H9 (cell line): Measurements from ENCODE around the gene LBX1. TPM values are rescaled to one million over a fixed set of nuclear protein-coding genes. Genes with fewer than 3 reads are reported as not detected.

ENCODE experiments used
- DNase-seq: peaks from one replicate; pipeline ENCODE4 v3.0.0-alpha.2; 2017
- H2AFZ ChIP-seq: one replicate; pipeline ENCODE4 v1.6.1; 2013; ENCODE audit warnings: mild to moderate bottlenecking, low read length, control low read depth, moderate library complexity
- H2AK5ac ChIP-seq: 2 replicates; pipeline ENCODE4 v1.6.1; 2013; ENCODE audit warnings: low read length, control low read depth, mixed read lengths; ENCODE audit not compliant: insufficient read length
- H2BK120ac ChIP-seq: one replicate; pipeline ENCODE4 v1.6.1; 2013; ENCODE audit warnings: low read depth, mild to moderate bottlenecking, low read length, control low read depth, inconsistent platforms; ENCODE audit not compliant: poor library complexity, severe bottlenecking
- H2BK12ac ChIP-seq: 2 replicates; pipeline ENCODE4 v1.6.1; 2013; ENCODE audit warnings: low read length, control low read depth, mixed read lengths, low read depth; ENCODE audit not compliant: insufficient read length
- H2BK15ac ChIP-seq: 2 replicates; pipeline ENCODE4 v1.6.1; 2013; ENCODE audit warnings: low read depth, low read length, control low read depth
- H2BK20ac ChIP-seq: one replicate; pipeline ENCODE4 v1.6.1; 2013; ENCODE audit warnings: low read depth, mild to moderate bottlenecking, low read length, control low read depth, inconsistent platforms; ENCODE audit not compliant: poor library complexity, severe bottlenecking
- H2BK5ac ChIP-seq: 2 replicates; pipeline ENCODE4 v1.6.1; 2013; ENCODE audit warnings: low read length, control low read depth, mixed read lengths; ENCODE audit not compliant: insufficient read length
- H3K14ac ChIP-seq: 2 replicates; pipeline ENCODE4 v1.6.1; 2013; ENCODE audit warnings: low read length, control low read depth; ENCODE audit not compliant: insufficient read depth
- H3K18ac ChIP-seq: 2 replicates; pipeline ENCODE4 v1.6.1; 2013; ENCODE audit warnings: low read depth, mild to moderate bottlenecking, mixed read lengths, low read length, control low read depth; ENCODE audit not compliant: insufficient read length
- H3K23ac ChIP-seq: 2 replicates; pipeline ENCODE4 v1.6.1; 2013; ENCODE audit warnings: low read length, control low read depth, mixed read lengths, low read depth; ENCODE audit not compliant: insufficient read length
- H3K23me2 ChIP-seq: 2 replicates; pipeline ENCODE4 v1.6.1; 2013; ENCODE audit warnings: low read depth, mild to moderate bottlenecking, mixed read lengths, low read length, control low read depth; ENCODE audit not compliant: insufficient read length, poor library complexity, severe bottlenecking
- H3K27ac ChIP-seq: 2 replicates; pipeline ENCODE4 v1.5.1; 2013; ENCODE audit warnings: low read length, control low read depth, mixed read lengths, low read depth; ENCODE audit not compliant: insufficient read length
- H3K27me3 ChIP-seq: 2 replicates; pipeline ENCODE4 v1.6.1; 2013; ENCODE audit warnings: low read length, control low read depth, inconsistent platforms; ENCODE audit not compliant: insufficient read depth
- H3K4ac ChIP-seq: 2 replicates; pipeline ENCODE4 v1.6.1; 2013; ENCODE audit warnings: low read depth, mild to moderate bottlenecking, control low read depth, inconsistent platforms, low read length, moderate library complexity
- H3K4me1 ChIP-seq: 2 replicates; pipeline ENCODE4 v1.6.1; 2013; ENCODE audit warnings: low read length, control low read depth, inconsistent platforms; ENCODE audit not compliant: insufficient read depth
- H3K4me2 ChIP-seq: 2 replicates; pipeline ENCODE4 v1.6.1; 2013; ENCODE audit warnings: low read length, control low read depth, mixed read lengths; ENCODE audit not compliant: insufficient read length, insufficient read depth
- H3K56ac ChIP-seq: 2 replicates; pipeline ENCODE4 v1.6.1; 2013; ENCODE audit warnings: low read depth, mild to moderate bottlenecking, mixed read lengths, low read length, control low read depth; ENCODE audit not compliant: insufficient read length
- H3K79me1 ChIP-seq: 2 replicates; pipeline ENCODE4 v1.6.1; 2013; ENCODE audit warnings: low read depth, mild to moderate bottlenecking, moderate library complexity, low read length, control low read depth, inconsistent platforms; ENCODE audit not compliant: insufficient read depth, poor library complexity, severe bottlenecking
- H3K79me2 ChIP-seq: 2 replicates; pipeline ENCODE4 v1.6.1; 2013; ENCODE audit warnings: low read length, control low read depth, inconsistent platforms; ENCODE audit not compliant: insufficient read depth
- H3K9ac ChIP-seq: 2 replicates; pipeline ENCODE4 v1.6.1; 2013; ENCODE audit warnings: low read length, control low read depth, mixed read lengths; ENCODE audit not compliant: insufficient read length; ENCODE audit errors: extremely low read depth
- H3K9me3 ChIP-seq: one replicate; pipeline ENCODE4 v1.6.1; 2013; ENCODE audit warnings: low read depth, low read length, inconsistent platforms; ENCODE audit not compliant: control insufficient read depth
- H3T11ph ChIP-seq: one replicate; pipeline ENCODE4 v1.6.1; 2013; ENCODE audit warnings: mild to moderate bottlenecking, low read length, control low read depth, inconsistent platforms
- H4K20me1 ChIP-seq: one replicate; pipeline ENCODE4 v1.6.1; 2013; ENCODE audit not compliant: control insufficient read depth, insufficient read length, insufficient read depth
- H4K5ac ChIP-seq: 2 replicates; pipeline ENCODE4 v1.6.1; 2013; ENCODE audit warnings: low read depth, mild to moderate bottlenecking, mixed read lengths, low read length, control low read depth; ENCODE audit not compliant: insufficient read length
- H4K8ac ChIP-seq: replicated peaks from 2 replicates; pipeline ENCODE4 v1.6.1; 2013; ENCODE audit warnings: low read length, control low read depth, mixed read lengths, low read depth; ENCODE audit not compliant: insufficient read length
- H4K91ac ChIP-seq: 2 replicates; pipeline ENCODE4 v1.6.1; 2013; ENCODE audit warnings: low read depth, mild to moderate bottlenecking, moderate library complexity, mixed read lengths, low read length, control low read depth; ENCODE audit not compliant: insufficient read length
- H3K27ac Mint-ChIP-seq, 3 experiments: 2 replicates in 2 of 3; 3 replicates in 1 of 3; pipeline ENCODE4 v1.8.0; 2020 to 2021; ENCODE audit warnings: mixed read lengths in 3 of 3, mild to moderate bottlenecking in 1 of 3, moderate library complexity in 1 of 3
- H3K27me3 Mint-ChIP-seq: 2 replicates; pipeline ENCODE4 v1.8.0; 2021; ENCODE audit warnings: low read depth, mild to moderate bottlenecking, moderate library complexity, mixed read lengths
- H3K36me3 Mint-ChIP-seq, 3 experiments: 2 replicates in 2 of 3; 3 replicates in 1 of 3; pipeline ENCODE4 v1.8.0; 2020 to 2021; ENCODE audit warnings: low read depth in 3 of 3, mixed read lengths in 3 of 3; ENCODE audit not compliant: insufficient read depth in 1 of 3
- H3K4me1 Mint-ChIP-seq, 2 experiments: 2 replicates each; pipeline ENCODE4 v1.8.0; 2020; ENCODE audit warnings: mixed read lengths in 2 of 2
- H3K4me3 Mint-ChIP-seq, 2 experiments: 2 replicates in 1 of 2; 3 replicates in 1 of 2; pipeline ENCODE4 v1.8.0; 2020 to 2021; ENCODE audit warnings: mild to moderate bottlenecking in 2 of 2, mixed read lengths in 2 of 2, moderate library complexity in 1 of 2
- H3K9me3 Mint-ChIP-seq, 2 experiments: 2 replicates in 1 of 2; 3 replicates in 1 of 2; pipeline ENCODE4 v1.8.0; 2020; ENCODE audit warnings: mild to moderate bottlenecking in 2 of 2, mixed read lengths in 2 of 2, moderate library complexity in 1 of 2
- WGBS: extraction: QIAGEN DNeasy Blood & Tissue Kit; methylation state at CpG from one replicate; pipeline ENCODE4 v1.1.7; 2013; ENCODE audit warnings: missing lambda C conversion rate, low lambda C conversion rate, mixed read lengths; ENCODE audit not compliant: insufficient read length; ENCODE audit errors: extremely low coverage; 5-methylcytosine and 5-hydroxymethylcytosine counted together
- total RNA-seq: library from RNA; stranded (reverse); gene quantifications from 2 replicates; pipeline ENCODE4 v1.2.1, GENCODE V29; 2021
- TF ChIP-seq, protein P1 (sequence below): fragments of 200-600 bp; sonication (generic); conservative IDR thresholded peaks from 3 replicates; pipeline ENCODE4 v1.8.0; 2021; ENCODE audit warnings: antibody characterized with exemption, mild to moderate bottlenecking

The LBX1 gene
- total RNA-seq, 1 experiment from 2014 or later, result not detected

DNA sequence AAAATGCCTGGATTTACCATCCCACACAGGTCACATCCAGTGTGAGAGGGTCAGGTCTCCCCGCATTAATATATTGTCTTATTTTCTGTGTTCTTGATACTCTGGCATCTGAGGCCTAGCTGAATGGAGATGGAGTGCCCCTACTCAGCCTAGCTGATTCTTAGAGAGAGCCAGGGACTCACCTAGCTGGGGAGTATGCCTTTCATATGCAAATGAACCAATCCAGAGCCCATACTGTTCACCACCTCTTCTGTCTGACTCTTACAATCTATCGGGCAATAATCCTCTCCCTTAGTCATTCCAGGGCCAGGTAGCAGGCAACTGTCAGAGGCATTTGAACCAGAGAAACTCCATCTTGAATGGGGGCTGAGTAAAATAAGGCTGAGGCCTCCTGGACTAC lies 46.3 kb downstream of the LBX1 start:
- H4K8ac ChIP-seq, result no peak overlapping the region
- no peak overlapping the region for H2BK15ac ChIP-seq
- no peak overlapping the region for H3K9ac ChIP-seq
- WGBS, result no CpG with 5 or more reads among the region's 2 CpGs
- no peak overlapping the region for H2BK20ac ChIP-seq
- no peak overlapping the region for H3K4ac ChIP-seq
- H3K9me3 ChIP-seq, result no peaks in the 10 kb centered on the region
- no peak overlapping the region for H3K18ac ChIP-seq
- no peaks in the 10 kb centered on the region for H3K23me2 ChIP-seq
- Mint-ChIP-seq H3K9me3 (no peaks in the 10 kb centered on the region; a peak in 2 of 5 replicates), H3K4me3 (no peak overlapping the region), H3K27me3 (peaks cover 5% of the 10 kb centered on the region), H3K4me1 (peaks cover 15 to 16% of the 10 kb centered on the region in 2 experiments), H3K36me3 (no peaks in the 10 kb centered on the region), H3K27ac (no peak overlapping the region)
- no peak overlapping the region for H4K5ac ChIP-seq
- H3K27me3 ChIP-seq, result no peaks in the 10 kb centered on the region
- H3K4me1 ChIP-seq, result peaks cover 2% of the 10 kb centered on the region; the same call in 1 of the 2 replicates
- H2BK12ac ChIP-seq, result no peak overlapping the region
- TF ChIP-seq, protein P1, sequence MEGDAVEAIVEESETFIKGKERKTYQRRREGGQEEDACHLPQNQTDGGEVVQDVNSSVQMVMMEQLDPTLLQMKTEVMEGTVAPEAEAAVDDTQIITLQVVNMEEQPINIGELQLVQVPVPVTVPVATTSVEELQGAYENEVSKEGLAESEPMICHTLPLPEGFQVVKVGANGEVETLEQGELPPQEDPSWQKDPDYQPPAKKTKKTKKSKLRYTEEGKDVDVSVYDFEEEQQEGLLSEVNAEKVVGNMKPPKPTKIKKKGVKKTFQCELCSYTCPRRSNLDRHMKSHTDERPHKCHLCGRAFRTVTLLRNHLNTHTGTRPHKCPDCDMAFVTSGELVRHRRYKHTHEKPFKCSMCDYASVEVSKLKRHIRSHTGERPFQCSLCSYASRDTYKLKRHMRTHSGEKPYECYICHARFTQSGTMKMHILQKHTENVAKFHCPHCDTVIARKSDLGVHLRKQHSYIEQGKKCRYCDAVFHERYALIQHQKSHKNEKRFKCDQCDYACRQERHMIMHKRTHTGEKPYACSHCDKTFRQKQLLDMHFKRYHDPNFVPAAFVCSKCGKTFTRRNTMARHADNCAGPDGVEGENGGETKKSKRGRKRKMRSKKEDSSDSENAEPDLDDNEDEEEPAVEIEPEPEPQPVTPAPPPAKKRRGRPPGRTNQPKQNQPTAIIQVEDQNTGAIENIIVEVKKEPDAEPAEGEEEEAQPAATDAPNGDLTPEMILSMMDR, result no peak
- no peaks in the 10 kb centered on the region for H3K79me2 ChIP-seq
- no peak overlapping the region for H3K14ac ChIP-seq
- H3K4me2 ChIP-seq, result no peak overlapping the region
- H2AFZ ChIP-seq, result no peak overlapping the region
- H2BK120ac ChIP-seq, result no peak overlapping the region
- no peak overlapping the region for H3K23ac ChIP-seq
- no peak overlapping the region for H2AK5ac ChIP-seq
- no peak overlapping the region for H3T11ph ChIP-seq
- H2BK5ac ChIP-seq, result no peak overlapping the region
- H3K27ac ChIP-seq, result no peak overlapping the region
- no peak overlapping the region for H3K56ac ChIP-seq
- H3K79me1 ChIP-seq, result no peaks in the 10 kb centered on the region
- no peak overlapping the region for H4K91ac ChIP-seq
- no peak for DNase-seq
- no peaks in the 10 kb centered on the region for H4K20me1 ChIP-seq

Other genes with a start within 250 kb of the LBX1 start
- 70.3 and 71.0 TPM in 2 replicates for gene MRPL43, start 242.0 kb downstream of the LBX1 start, total RNA-seq
- 38.7 and 41.7 TPM in 2 replicates for gene TWNK, start 241.9 kb downstream of the LBX1 start, total RNA-seq
- 69.1 and 71.3 TPM in 2 replicates for gene LZTS2, start 229.7 kb downstream of the LBX1 start, total RNA-seq
- 1.7 and 2.0 TPM in 2 replicates for gene PDZD7, start 198.3 kb downstream of the LBX1 start, total RNA-seq
- gene SFXN3, start 198.2 kb downstream of the LBX1 start, total RNA-seq, result 2.8 and 3.4 TPM in 2 replicates
- 2.9 and 3.6 TPM in 2 replicates for gene KAZALD1, start 167.5 kb downstream of the LBX1 start, total RNA-seq
- gene TLX1, start 98.2 kb downstream of the LBX1 start, total RNA-seq, result not detected in 2 replicates
- gene BTRC, start 124.7 kb upstream of the LBX1 start, total RNA-seq, result 20.9 and 24.2 TPM in 2 replicates